BLaER1 treated with 17β-estradiol and CSF1 and Interleukin-3, amounts not matched to agents 10 nM and 100 nM (cell line): ENCODE measurements around the gene RELA.
"Not testable (repeated sequence)": the region's sequence is repeated elsewhere in the genome, so short reads cannot be mapped to it uniquely, and the experiment has no call there.

Experiments
- H3K27ac ChIP-seq, 11 experiments: shearing (Covaris generic); formaldehyde crosslinking; 2 replicates each; pipeline ENCODE4 v1.8.1; 2022
- H3K27me3 ChIP-seq, 11 experiments: shearing (Covaris generic); formaldehyde crosslinking; 2 replicates each; pipeline ENCODE4 v1.8.1; 2022
- H3K36me3 ChIP-seq, 11 experiments: shearing (Covaris generic); formaldehyde crosslinking; 2 replicates each; pipeline ENCODE4 v1.8.1; 2022
- H3K4me1 ChIP-seq, 10 experiments: shearing (Covaris generic); formaldehyde crosslinking; 2 replicates each; pipeline ENCODE4 v1.8.1; 2022
- H3K4me2 ChIP-seq, 11 experiments: shearing (Covaris generic); formaldehyde crosslinking; 2 replicates each; pipeline ENCODE4 v1.8.1; 2022
- H3K4me3 ChIP-seq, 10 experiments: shearing (Covaris generic); formaldehyde crosslinking; 2 replicates each; pipeline ENCODE4 v1.8.1; 2022
- H3K9ac ChIP-seq, 11 experiments: shearing (Covaris generic); formaldehyde crosslinking; 2 replicates each; pipeline ENCODE4 v1.8.1; 2022
- H3K9me3 ChIP-seq, 11 experiments: shearing (Covaris generic); formaldehyde crosslinking; replicated peaks in 1 of 11; 2 replicates each; pipeline ENCODE4 v1.8.1; 2022
- H4K20me1 ChIP-seq, 11 experiments: shearing (Covaris generic); formaldehyde crosslinking; 2 replicates each; pipeline ENCODE4 v1.8.1; 2022
- Cebpa-rat ChIP-seq, 11 experiments: shearing (Covaris generic); IDR thresholded peaks; 2 replicates each; pipeline ENCODE4 v1.8.1; 2022

RELA gene

DNA sequence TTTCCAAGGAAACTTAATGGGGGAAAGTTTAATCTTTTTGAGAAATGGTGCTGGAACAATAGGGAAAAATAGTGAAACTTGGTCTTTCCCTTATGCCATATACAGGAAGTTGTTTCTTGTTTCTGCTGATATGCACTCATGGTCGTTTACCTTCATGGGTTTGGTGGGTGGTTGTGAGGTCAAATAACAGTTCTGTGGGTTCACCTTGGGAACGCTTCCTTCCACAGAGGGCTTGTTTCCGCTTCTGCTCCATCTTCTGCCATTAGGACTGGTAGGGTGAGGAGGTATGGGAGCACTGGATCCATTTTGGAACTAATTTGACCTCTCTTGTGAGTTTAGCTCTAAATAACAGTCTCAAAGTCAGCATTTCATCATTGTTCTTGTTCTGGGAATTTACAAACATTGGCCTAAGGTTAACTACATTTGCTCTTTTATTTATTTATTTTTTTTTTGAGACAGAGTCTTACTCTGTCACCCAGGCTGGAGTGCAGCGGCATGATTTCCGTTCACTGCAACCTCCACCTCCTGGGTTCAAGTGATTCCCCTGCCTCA lies 17.6 kb upstream of the RELA start:
- no peaks in the 10 kb centered on the region for H4K20me1 ChIP-seq
- no peak overlapping the region for H3K27ac ChIP-seq
- no peaks in the 10 kb centered on the region for H3K36me3 ChIP-seq
- peak overlapping the region in 9 of 11 experiments; percentile 26 to 60 (median 46); a peak in 15 of 22 replicates for H3K4me2 ChIP-seq
- TF ChIP-seq Cebpa-rat (IDR thresholded peaks at IDR 0.05), result no peak
- no peaks in the 10 kb centered on the region for H3K9me3 ChIP-seq
- H3K4me3 ChIP-seq, result no peak overlapping the region
- peaks cover 0 to 29% (median 19%) of the 10 kb centered on the region in 10 experiments; a peak in 15 of 20 replicates for H3K4me1 ChIP-seq
- H3K9ac ChIP-seq, result no peak overlapping the region
- no peaks in the 10 kb centered on the region for H3K27me3 ChIP-seq

DNA sequence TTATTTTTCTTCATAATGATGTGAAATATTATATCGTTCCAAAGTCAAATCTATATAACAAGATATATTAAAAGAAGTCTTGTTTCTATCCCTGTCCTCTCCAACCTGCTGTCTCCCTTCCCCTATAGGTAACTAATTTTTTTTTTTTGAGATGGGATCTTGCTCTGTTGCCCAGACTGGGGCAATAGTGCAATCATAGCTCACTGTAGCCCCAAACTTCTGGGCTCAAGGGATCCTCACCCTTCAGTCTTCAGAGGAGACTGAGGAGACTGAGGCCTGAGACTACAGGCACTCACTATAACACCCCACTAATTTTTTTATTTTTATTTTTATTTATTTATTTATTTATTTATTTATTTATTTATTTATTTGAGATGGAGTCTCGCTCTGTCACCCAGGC lies 10.3 kb upstream of the RELA start:
- H3K4me3 ChIP-seq, result no peak overlapping the region
- H3K9me3 ChIP-seq, result no peaks in the 10 kb centered on the region

DNA sequence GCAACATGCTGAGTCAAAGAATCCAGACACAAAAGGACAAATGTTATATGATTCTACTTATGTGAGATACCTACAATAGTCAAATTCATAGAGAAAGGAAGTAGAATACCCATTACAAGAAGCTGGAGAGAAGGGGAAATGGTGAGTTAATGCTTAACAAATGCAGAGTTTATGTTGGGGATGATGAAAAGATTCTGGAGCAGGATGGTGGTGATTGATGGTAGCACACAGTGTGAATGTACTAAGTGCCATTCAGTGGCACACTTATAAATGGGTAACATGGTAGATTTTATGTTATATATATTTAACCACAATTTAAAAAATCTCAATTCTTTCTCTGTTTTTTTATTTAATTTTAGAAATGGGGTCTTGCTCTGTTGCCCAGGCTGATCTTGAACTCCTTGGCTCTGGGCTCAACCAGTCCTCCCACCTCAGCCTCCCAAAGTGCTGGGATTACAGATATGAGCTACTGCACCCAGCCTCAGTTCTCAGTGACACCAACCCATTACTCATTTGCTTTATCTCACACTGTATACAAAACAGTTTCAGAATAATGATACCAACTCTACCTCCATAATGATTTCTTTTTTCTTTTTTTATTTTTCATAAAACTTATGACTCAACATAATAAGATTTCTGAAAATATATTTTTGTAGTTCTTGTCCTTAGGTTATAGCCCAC lies 9.6 kb upstream of the RELA start:
- TF ChIP-seq Cebpa-rat (IDR thresholded peaks at IDR 0.05), result no peak
- Histone ChIP-seq H3K36me3 (no peaks in the 10 kb centered on the region), H3K27ac (no peak overlapping the region), H3K27me3 (no peaks in the 10 kb centered on the region), H3K4me2 (no peak overlapping the region), H3K4me3 (no peak overlapping the region), H4K20me1 (no peaks in the 10 kb centered on the region), H3K9me3 (no peaks in the 10 kb centered on the region), H3K9ac (no peak overlapping the region), H3K4me1 (no peaks in the 10 kb centered on the region)

More for the DNA sequence above, 10.3 kb upstream of the RELA start:
- no peak for TF ChIP-seq Cebpa-rat (IDR thresholded peaks at IDR 0.05)
- Histone ChIP-seq H3K36me3 (no peaks in the 10 kb centered on the region), H4K20me1 (no peaks in the 10 kb centered on the region), H3K9ac (no peak overlapping the region), H3K27ac (no peak overlapping the region), H3K4me2 (no peak overlapping the region), H3K27me3 (no peaks in the 10 kb centered on the region), H3K4me1 (no peaks in the 10 kb centered on the region)

DNA sequence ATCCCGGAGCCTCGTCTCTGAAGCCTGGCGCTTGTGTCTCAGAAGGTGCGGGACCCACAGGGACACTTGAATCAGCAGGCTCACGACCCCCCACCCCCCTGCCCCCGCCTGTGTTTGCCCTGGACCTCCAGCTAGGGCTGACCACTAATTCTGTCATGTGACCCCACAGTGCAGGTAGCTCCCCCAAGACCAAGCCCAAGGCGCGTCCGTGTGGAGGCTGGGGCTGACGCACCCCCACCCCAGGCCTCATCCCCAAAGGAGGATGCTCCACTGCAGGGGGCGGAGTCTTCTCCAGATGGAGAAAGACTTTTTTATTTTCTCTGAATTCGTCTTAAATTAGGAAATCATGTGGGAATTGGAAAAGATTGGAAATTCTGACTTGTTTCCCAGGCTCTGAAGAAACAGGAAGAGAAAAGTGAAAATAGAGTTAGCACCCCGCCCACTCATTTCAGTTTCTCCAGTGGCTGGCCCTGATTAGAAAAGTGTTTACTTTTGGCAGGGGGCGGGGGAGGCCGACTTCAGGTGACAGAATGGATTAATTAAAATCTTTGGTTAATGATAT lies 1.0 kb upstream of the RELA start:
- peak overlapping the region; percentile 84 to 100 (median 98) for H3K4me2 ChIP-seq
- H3K9me3 ChIP-seq, result no peaks in the 10 kb centered on the region
- peak overlapping the region; percentile 78 to 98 (median 91) for H3K4me3 ChIP-seq
- H3K27ac ChIP-seq, result peak overlapping the region; percentile 86 to 94 (median 90)
- peaks cover 25 to 38% (median 35%) of the 10 kb centered on the region in 11 experiments; a peak in 20 of 22 replicates for H4K20me1 ChIP-seq
- peaks cover 23 to 40% (median 31%) of the 10 kb centered on the region in 10 experiments for H3K4me1 ChIP-seq
- H3K27me3 ChIP-seq, result no peaks in the 10 kb centered on the region
- H3K9ac ChIP-seq, result peak overlapping the region; percentile 85 to 96 (median 91)
- TF ChIP-seq Cebpa-rat (IDR thresholded peaks at IDR 0.05), result no peak
- peaks cover 30 to 35% (median 31%) of the 10 kb centered on the region in 11 experiments for H3K36me3 ChIP-seq

GRCh38 chr11:65662247-65662798 lies 393 bp downstream of the RELA start:
- Histone ChIP-seq H3K27me3 (no peaks in the 10 kb centered on the region), H3K4me2 (peak overlapping the region; percentile 93 to 100 (median 99)), H4K20me1 (peaks cover 31 to 52% (median 49%) of the 10 kb centered on the region in 11 experiments; a peak in 21 of 22 replicates), H3K36me3 (peaks cover 44 to 49% (median 45%) of the 10 kb centered on the region in 11 experiments), H3K9me3 (no peaks in the 10 kb centered on the region), H3K27ac (peak overlapping the region; percentile 86 to 94 (median 90)), H3K9ac (peak overlapping the region; percentile 85 to 96 (median 91)), H3K4me3 (peak overlapping the region; percentile 78 to 98 (median 91)), H3K4me1 (peaks cover 23 to 40% (median 31%) of the 10 kb centered on the region in 10 experiments)
- TF ChIP-seq Cebpa-rat (IDR thresholded peaks at IDR 0.05), result no peak

- Histone ChIP-seq H3K4me2 (peak overlapping the region; percentile 93 to 100 (median 99)), H3K9ac (peak overlapping the region; percentile 85 to 96 (median 91)), H4K20me1 (peaks cover 31 to 57% (median 54%) of the 10 kb centered on the region in 11 experiments; a peak in 21 of 22 replicates), H3K9me3 (no peaks in the 10 kb centered on the region), H3K27me3 (no peaks in the 10 kb centered on the region), H3K27ac (peak overlapping the region; percentile 86 to 94 (median 90)), H3K4me3 (peak overlapping the region; percentile 78 to 98 (median 91)), H3K36me3 (peaks cover 50 to 55% (median 51%) of the 10 kb centered on the region in 11 experiments), H3K4me1 (peaks cover 23 to 40% (median 31%) of the 10 kb centered on the region in 10 experiments)
- TF ChIP-seq Cebpa-rat (IDR thresholded peaks at IDR 0.05), result no peak
Measured at GRCh38 chr11:65661599-65662246, 993 bp downstream of the RELA start.

- H3K27me3 ChIP-seq, H3K9me3 ChIP-seq: not testable (repeated sequence)
- Histone ChIP-seq H3K9ac (peak overlapping the region; percentile 85 to 96 (median 91); a peak in 21 of 22 replicates), H3K4me3 (peak overlapping the region in 9 of 10 experiments; percentile 78 to 98 (median 91); a peak in 13 of 20 replicates), H4K20me1 (peaks cover 31 to 64% (median 56%) of the 10 kb centered on the region in 11 experiments; a peak in 21 of 22 replicates), H3K27ac (peak overlapping the region in 1 of 11 experiments; percentile 94; a peak in 1 of 22 replicates), H3K36me3 (peaks cover 58 to 63% (median 59%) of the 10 kb centered on the region in 11 experiments), H3K4me2 (peak overlapping the region; percentile 93 to 100 (median 99); a peak in 19 of 22 replicates), H3K4me1 (peaks cover 23 to 43% (median 32%) of the 10 kb centered on the region in 10 experiments)
Measured at GRCh38 chr11:65660908-65661307, 1.8 kb downstream of the RELA start.

GRCh38 chr11:65660038-65660437 lies 2.7 kb downstream of the RELA start:
- Histone ChIP-seq H4K20me1 (peaks cover 31 to 72% (median 60%) of the 10 kb centered on the region in 11 experiments; a peak in 21 of 22 replicates), H3K36me3 (peaks cover 66 to 71% (median 68%) of the 10 kb centered on the region in 11 experiments), H3K27me3 (no peaks in the 10 kb centered on the region), H3K27ac (no peak overlapping the region), H3K4me3 (no peak overlapping the region), H3K4me2 (peak overlapping the region in 2 of 11 experiments; percentile 100; a peak in 2 of 22 replicates), H3K9ac (peak overlapping the region; percentile 2 to 96 (median 90); a peak in 16 of 22 replicates), H3K9me3 (no peaks in the 10 kb centered on the region), H3K4me1 (peaks cover 24 to 51% (median 36%) of the 10 kb centered on the region in 10 experiments)
- TF ChIP-seq Cebpa-rat (IDR thresholded peaks at IDR 0.05), result no peak
